HCT116 (cell line): Measurements from ENCODE around the gene SPRY4. TPM values are rescaled to one million over a fixed set of nuclear protein-coding genes. Genes with fewer than 3 reads are reported as not detected.
"Not testable (repeated sequence)": the region's sequence is repeated elsewhere in the genome, so short reads cannot be mapped to it uniquely, and the experiment has no call there.

ENCODE experiments used
- ATAC-seq: fragments of 200-7000 bp; cut with Tn5 transposase; 2 replicates; pipeline ENCODE4 v1.9.1; 2020; ENCODE audit warnings: mild to moderate bottlenecking, moderate library complexity
- BruUV-seq: library from RNA; stranded (reverse); fragments of 400-500 nt; replicated peaks from 2 replicates; lab custom pipeline; 2021; lab: Mats Ljungman, UMichigan
- CTCF ChIA-PET: fragments of 300-600 bp; sonication (Branson Sonifier 250); formaldehyde crosslinking; loops from one replicate; lab custom pipeline; 2021; ENCODE audit warnings: antibody characterized with exemption; lab: Charles Lee
- POLR2A ChIA-PET: fragments of 300-600, 350-600 bp; sonication (Branson Sonifier 250); formaldehyde crosslinking; loops from one replicate; lab custom pipeline; 2021; ENCODE audit warnings: antibody characterized with exemption; lab: Charles Lee
- RAD21 ChIA-PET, 2 experiments: fragments of 300-600 bp; sonication (Branson Sonifier 250); formaldehyde crosslinking; loops; one replicate each; lab custom pipeline; 2023; ENCODE audit warnings: low total read pairs in 2 of 2; ENCODE audit not compliant: uncharacterized antibody in 2 of 2, unreplicated experiment in 2 of 2, low non-redundant PET in 1 of 2; lab: Charles Lee
- DNase-seq: peaks from one replicate; pipeline ENCODE4 v3.0.0-alpha.2; 2010; ENCODE audit warnings: low read depth, low spot score
- H2AFZ ChIP-seq: fragments of 200-600 bp; shearing (Covaris generic), sonication (generic); 2 replicates; pipeline ENCODE4 v1.6.1; 2017; ENCODE audit warnings: low read depth, mixed run types, mixed read lengths, antibody characterized with exemption, low read length; ENCODE audit not compliant: poor library complexity, severe bottlenecking
- H3K27ac ChIP-seq: 2 replicates; pipeline ENCODE4 v1.5.1; 2012; ENCODE audit warnings: low read depth, low read length
- H3K27me3 ChIP-seq: fragments of 200-600 bp; sonication (generic); 2 replicates; pipeline ENCODE4 v1.6.1; 2016; ENCODE audit warnings: mixed run types, low read length, mixed read lengths; ENCODE audit not compliant: insufficient read depth
- H3K36me3 ChIP-seq, 2 experiments: fragments of 200-500 bp in 1 of 2; fragments of 200-600 bp in 1 of 2; sonication (Bioruptor generic) in 1 of 2; sonication (generic) in 1 of 2; 2 replicates each; pipeline versions ENCODE4 v1.5.1 to v1.6.1; 2014 to 2016; ENCODE audit warnings: low read length in 2 of 2, inconsistent platforms in 1 of 2, mixed read lengths in 1 of 2, mixed run types in 1 of 2; ENCODE audit not compliant: insufficient read depth in 2 of 2, control insufficient read depth in 1 of 2
- H3K4me1 ChIP-seq, 2 experiments: fragments of 200-600 bp in 1 of 2; sonication (generic) in 1 of 2; 2 replicates each; pipeline versions ENCODE4 v1.5.1 to v1.6.1; 2012 to 2017; ENCODE audit warnings: low read length in 2 of 2, inconsistent platforms in 1 of 2, mild to moderate bottlenecking in 1 of 2, mixed read lengths in 1 of 2, mixed run types in 1 of 2, moderate library complexity in 1 of 2; ENCODE audit not compliant: insufficient read depth in 2 of 2, control insufficient read depth in 1 of 2
- H3K4me2 ChIP-seq: fragments of 200-600 bp; sonication (generic); 2 replicates; pipeline ENCODE4 v1.6.1; 2017; ENCODE audit warnings: mixed run types, low read length, mixed read lengths
- H3K4me3 ChIP-seq, 2 experiments: fragments of 200-600 bp in 1 of 2; sonication (generic) in 1 of 2; replicated peaks in 1 of 2; 2 replicates each; pipeline ENCODE4 v1.5.1; 2011 to 2016; ENCODE audit warnings: low read length in 2 of 2, control low read depth in 1 of 2, low read depth in 1 of 2, mild to moderate bottlenecking in 1 of 2, mixed read lengths in 1 of 2, mixed run types in 1 of 2
- H3K79me2 ChIP-seq: fragments of 200-600 bp; sonication (generic); 2 replicates; pipeline ENCODE4 v1.6.1; 2017; ENCODE audit warnings: mild to moderate bottlenecking, mixed run types, low read length, moderate library complexity, mixed read lengths; ENCODE audit not compliant: insufficient read depth
- H3K9ac ChIP-seq: fragments of 200-600 bp; sonication (generic); 2 replicates; pipeline ENCODE4 v1.6.1; 2016; ENCODE audit warnings: low read length, mixed read lengths
- H3K9me2 ChIP-seq: fragments of 200-600 bp; sonication (generic), shearing (Covaris generic); 2 replicates; pipeline ENCODE4 v1.6.1; 2017; ENCODE audit warnings: mixed run types, mild to moderate bottlenecking, moderate library complexity; ENCODE audit not compliant: insufficient read depth
- H3K9me3 ChIP-seq, 2 experiments: fragments of 200-500 bp in 1 of 2; fragments of 200-600 bp in 1 of 2; sonication (Bioruptor generic) in 1 of 2; sonication (generic) in 1 of 2; 2 replicates each; pipeline ENCODE4 v1.6.1; 2014 to 2017; ENCODE audit warnings: low read length in 2 of 2, mixed read lengths in 2 of 2, inconsistent platforms in 1 of 2, low read depth in 1 of 2, mild to moderate bottlenecking in 1 of 2, mixed run types in 1 of 2, moderate library complexity in 1 of 2; ENCODE audit not compliant: control insufficient read depth in 1 of 2, insufficient read depth in 1 of 2
- H4K20me1 ChIP-seq: fragments of 200-600 bp; sonication (generic), shearing (Covaris generic); 2 replicates; pipeline ENCODE4 v1.6.1; 2017; ENCODE audit warnings: mixed run types, mild to moderate bottlenecking, moderate library complexity; ENCODE audit not compliant: insufficient read depth
- JUND ChIP-seq: IDR thresholded peaks from 2 replicates; pipeline ENCODE4 v1.6.1; 2012
- POLR2A ChIP-seq: IDR thresholded peaks from 2 replicates; pipeline ENCODE4 v1.7.0; 2011; ENCODE audit warnings: borderline replicate concordance; ENCODE audit not compliant: insufficient read depth, insufficient read length; ENCODE audit errors: extremely low read depth
- POLR2AphosphoS5 ChIP-seq: IDR thresholded peaks from 2 replicates; pipeline ENCODE4 v1.6.1; 2011; ENCODE audit warnings: mild to moderate bottlenecking, low read depth, low read length, moderate library complexity
- SIN3A ChIP-seq: IDR thresholded peaks from 2 replicates; pipeline ENCODE4 v1.6.1; 2012; ENCODE audit warnings: low read depth
- TCF7L2 ChIP-seq: IDR thresholded peaks from 2 replicates; pipeline ENCODE4 v1.7.0; 2011; ENCODE audit warnings: borderline replicate concordance, inconsistent platforms; ENCODE audit not compliant: insufficient read depth, insufficient read length; ENCODE audit errors: extremely low read depth
- intact Hi-C: fragments of 100-400 bp; cut with micrococcal nuclease; formaldehyde crosslinking; loops from 2 replicates; pipeline ENCODE4 v1.10.0; 2022
- total RNA-seq: library from RNA; stranded (reverse); gene quantifications from one replicate; pipeline ENCODE4 v1.2.1, GENCODE V29; 2021; ENCODE audit not compliant: unreplicated experiment
- TF ChIP-seq, protein P1 (sequence below), 3 experiments: fragments of 200-600 bp in 1 of 3; sonication (generic) in 1 of 3; IDR thresholded peaks in 2 of 3; conservative IDR thresholded peaks in 1 of 3; 2 replicates each; pipeline ENCODE4 v1.5.1; 2012 to 2017; ENCODE audit warnings: low read depth in 2 of 3, low read length in 2 of 3, antibody characterized with exemption in 1 of 3, borderline replicate concordance in 1 of 3, control low read depth in 1 of 3, mild to moderate bottlenecking in 1 of 3, mixed read lengths in 1 of 3, mixed run types in 1 of 3, moderate library complexity in 1 of 3; ENCODE audit not compliant: insufficient read depth in 1 of 3

SPRY4 gene
- total RNA-seq, 1 experiment from 2014 or later, result 112 TPM

- no peaks in the 10 kb centered on the region for H3K9me3 ChIP-seq
- TF ChIP-seq SIN3A, result no peak
- peak; percentile 73 for TF ChIP-seq POLR2A
- no peak for TF ChIP-seq TCF7L2
- no peak for TF ChIP-seq POLR2AphosphoS5
- TF ChIP-seq JUND, result no peak
- TF ChIP-seq, protein P1, sequence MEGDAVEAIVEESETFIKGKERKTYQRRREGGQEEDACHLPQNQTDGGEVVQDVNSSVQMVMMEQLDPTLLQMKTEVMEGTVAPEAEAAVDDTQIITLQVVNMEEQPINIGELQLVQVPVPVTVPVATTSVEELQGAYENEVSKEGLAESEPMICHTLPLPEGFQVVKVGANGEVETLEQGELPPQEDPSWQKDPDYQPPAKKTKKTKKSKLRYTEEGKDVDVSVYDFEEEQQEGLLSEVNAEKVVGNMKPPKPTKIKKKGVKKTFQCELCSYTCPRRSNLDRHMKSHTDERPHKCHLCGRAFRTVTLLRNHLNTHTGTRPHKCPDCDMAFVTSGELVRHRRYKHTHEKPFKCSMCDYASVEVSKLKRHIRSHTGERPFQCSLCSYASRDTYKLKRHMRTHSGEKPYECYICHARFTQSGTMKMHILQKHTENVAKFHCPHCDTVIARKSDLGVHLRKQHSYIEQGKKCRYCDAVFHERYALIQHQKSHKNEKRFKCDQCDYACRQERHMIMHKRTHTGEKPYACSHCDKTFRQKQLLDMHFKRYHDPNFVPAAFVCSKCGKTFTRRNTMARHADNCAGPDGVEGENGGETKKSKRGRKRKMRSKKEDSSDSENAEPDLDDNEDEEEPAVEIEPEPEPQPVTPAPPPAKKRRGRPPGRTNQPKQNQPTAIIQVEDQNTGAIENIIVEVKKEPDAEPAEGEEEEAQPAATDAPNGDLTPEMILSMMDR (IDR thresholded peaks at IDR 0.05 in 2 of 3, conservative IDR thresholded peaks at IDR 0.05 in 1 of 3; ENCODE audit: borderline replicate concordance in 1 of 3, insufficient read depth in 1 of 3, low read depth in 2 of 3, low read length in 2 of 3), result no peak
- DNase-seq (no peak), ATAC-seq (no peak)
- intact Hi-C loops, result loop anchor here (5.0 to 10.0 kb wide), 2 partner anchors 111 to 164 kb away; no protein-coding TSS in a partner anchor
- no TSS peak for BruUV-seq
- no peaks in the 10 kb centered on the region for H3K9me2 ChIP-seq
- RAD21 ChIA-PET, result interaction anchor here in 1 of 2 experiments (0.8 kb wide), 1 partner anchor 145 kb away, joined by 3 read pairs; no protein-coding TSS in a partner anchor
- H3K4me3 ChIP-seq, result peak overlapping the region; percentile 56 to 69
- H3K4me2 ChIP-seq, result peak overlapping the region; percentile 79
- no peaks in the 10 kb centered on the region for H4K20me1 ChIP-seq
- CTCF ChIA-PET, result interaction anchor here (1.4 kb wide), 1 partner anchor 185 kb away, joined by 9 read pairs; no protein-coding TSS in a partner anchor
- H3K27me3 ChIP-seq, result no peaks in the 10 kb centered on the region
- peaks cover 7% of the 10 kb centered on the region; the same call in 1 of the 2 replicates for H3K79me2 ChIP-seq
- POLR2A ChIA-PET, result interaction anchor here (0.7 to 13.6 kb wide), 20 partner anchors 9 to 210 kb away, joined by 3 to 199 read pairs (median 6); partner anchors contain the start of gene SPRY4
- H3K27ac ChIP-seq, result peak overlapping the region; percentile 99
- no peaks in the 10 kb centered on the region for H3K36me3 ChIP-seq
- no peak overlapping the region for H2AFZ ChIP-seq
- H3K9ac ChIP-seq, result peak overlapping the region; percentile 60
- peaks cover 87 to 97% of the 10 kb centered on the region in 2 experiments for H3K4me1 ChIP-seq
These were observed 38.8 kb upstream of the SPRY4 start for GRCh38 chr5:142363619-142363963.

GRCh38 chr5:142362193-142362592 lies 37.4 kb upstream of the SPRY4 start:
- Histone ChIP-seq H3K79me2 (peaks cover 19% of the 10 kb centered on the region), H3K4me2 (peak overlapping the region; percentile 79), H3K27ac (peak overlapping the region; percentile 99), H3K9ac (peak overlapping the region; percentile 60), H3K4me3 (peak overlapping the region in 1 of 2 experiments; percentile 30; a peak in 1 of 4 replicates), H3K4me1 (peaks cover 86 to 97% of the 10 kb centered on the region in 2 experiments)
- DNase-seq, H3K27me3 ChIP-seq, H3K36me3 ChIP-seq, H3K9me3 ChIP-seq, ATAC-seq, H3K9me2 ChIP-seq, H4K20me1 ChIP-seq, BruUV-seq, RAD21 ChIA-PET, H2AFZ ChIP-seq: not testable (repeated sequence)
- ChIA-PET POLR2A (interaction anchor here (0.8 to 13.6 kb wide), 10 partner anchors 9 to 187 kb away, joined by 3 to 199 read pairs (median 10); partner anchors contain the start of gene SPRY4), CTCF (interaction anchor here (0.7 kb wide), 1 partner anchor 338 kb away, joined by 3 read pairs; no protein-coding TSS in a partner anchor)
- intact Hi-C loops, result loop anchor here (1.0 to 10.0 kb wide), 3 partner anchors 34 to 165 kb away; no protein-coding TSS in a partner anchor
